NCI-H2029 treated with DMSO at 0.1 percent for 48 hours (cell line): ENCODE results near the gene ZC3HAV1L.
A peak's percentile ranks its signal among the peaks of the same experiment; 100 is the strongest.
"Not testable (repeated sequence)": the region's sequence is repeated elsewhere in the genome, so short reads cannot be mapped to it uniquely, and the experiment has no call there.

ENCODE experiments used
- DNase-seq: peaks from one replicate; lab custom pipeline; 2025; lab: John Stamatoyannopoulos, UW

Gene ZC3HAV1L

GRCh38 chr7:139035586-139036353 is at the start of gene ZC3HAV1L:
Gene ZC3HAV1L (minus strand): TSS chr7:139036042. CDS start chr7:139036017, 25 bp downstream.
- DNase-seq, result peak; percentile 47

- DNase-seq, result no peak
These were observed 48.9 kb upstream of the ZC3HAV1L start for GRCh38 chr7:139084709-139085108.

GRCh38 chr7:139081584-139081983 is 45.7 kb upstream of the ZC3HAV1L start:
- DNase-seq, result no peak

GRCh38 chr7:139080905-139081304 is 45.1 kb upstream of the ZC3HAV1L start:
- DNase-seq, result no peak

- no peak for DNase-seq
These were observed 44.0 kb upstream of the ZC3HAV1L start for GRCh38 chr7:139079861-139080260.

- DNase-seq, result no peak
These were observed 43.1 kb upstream of the ZC3HAV1L start for GRCh38 chr7:139078911-139079310.

GRCh38 chr7:139078399-139078798 is 42.6 kb upstream of the ZC3HAV1L start:
- no peak for DNase-seq

GRCh38 chr7:139077706-139078105 is 41.9 kb upstream of the ZC3HAV1L start:
- peak; percentile 57 for DNase-seq

- DNase-seq, result no peak
These were observed 40.2 kb upstream of the ZC3HAV1L start for GRCh38 chr7:139075871-139076686.

GRCh38 chr7:139075031-139075652 is 39.3 kb upstream of the ZC3HAV1L start:
- peak; percentile 72 for DNase-seq

- no peak for DNase-seq
These were observed 37.0 kb upstream of the ZC3HAV1L start for GRCh38 chr7:139072796-139073195.

GRCh38 chr7:139071680-139072079 is 35.8 kb upstream of the ZC3HAV1L start:
- DNase-seq, result no peak

- DNase-seq, result no peak
These were observed 32.9 kb upstream of the ZC3HAV1L start for GRCh38 chr7:139068544-139069399.

- DNase-seq, result no peak
These were observed 30.5 kb upstream of the ZC3HAV1L start for GRCh38 chr7:139066315-139066714.

- DNase-seq, result no peak
These were observed 29.5 kb upstream of the ZC3HAV1L start for GRCh38 chr7:139065323-139065722.

GRCh38 chr7:139061416-139061815 is 25.6 kb upstream of the ZC3HAV1L start:
- DNase-seq, result no peak

- DNase-seq, result no peak
These were observed 24.9 kb upstream of the ZC3HAV1L start for GRCh38 chr7:139060695-139061237.

- DNase-seq, result no peak
These were observed 24.1 kb upstream of the ZC3HAV1L start for GRCh38 chr7:139059905-139060304.

GRCh38 chr7:139058943-139059342 is 23.1 kb upstream of the ZC3HAV1L start:
- no peak for DNase-seq

- DNase-seq, result no peak
These were observed 19.8 kb upstream of the ZC3HAV1L start for GRCh38 chr7:139055674-139056073.

GRCh38 chr7:139054656-139055055 is 18.8 kb upstream of the ZC3HAV1L start:
- DNase-seq, result not testable (repeated sequence)
